NCI-H1092 treated with DMSO at 0.1 percent for 48 hours (cell line): ENCODE data around the gene RAB34.
A peak's percentile ranks its signal among the peaks of the same experiment; 100 is the strongest.

Source experiments
- DNase-seq: peaks from one replicate; lab custom pipeline; 2025; lab: John Stamatoyannopoulos, UW

Gene RAB34

DNA sequence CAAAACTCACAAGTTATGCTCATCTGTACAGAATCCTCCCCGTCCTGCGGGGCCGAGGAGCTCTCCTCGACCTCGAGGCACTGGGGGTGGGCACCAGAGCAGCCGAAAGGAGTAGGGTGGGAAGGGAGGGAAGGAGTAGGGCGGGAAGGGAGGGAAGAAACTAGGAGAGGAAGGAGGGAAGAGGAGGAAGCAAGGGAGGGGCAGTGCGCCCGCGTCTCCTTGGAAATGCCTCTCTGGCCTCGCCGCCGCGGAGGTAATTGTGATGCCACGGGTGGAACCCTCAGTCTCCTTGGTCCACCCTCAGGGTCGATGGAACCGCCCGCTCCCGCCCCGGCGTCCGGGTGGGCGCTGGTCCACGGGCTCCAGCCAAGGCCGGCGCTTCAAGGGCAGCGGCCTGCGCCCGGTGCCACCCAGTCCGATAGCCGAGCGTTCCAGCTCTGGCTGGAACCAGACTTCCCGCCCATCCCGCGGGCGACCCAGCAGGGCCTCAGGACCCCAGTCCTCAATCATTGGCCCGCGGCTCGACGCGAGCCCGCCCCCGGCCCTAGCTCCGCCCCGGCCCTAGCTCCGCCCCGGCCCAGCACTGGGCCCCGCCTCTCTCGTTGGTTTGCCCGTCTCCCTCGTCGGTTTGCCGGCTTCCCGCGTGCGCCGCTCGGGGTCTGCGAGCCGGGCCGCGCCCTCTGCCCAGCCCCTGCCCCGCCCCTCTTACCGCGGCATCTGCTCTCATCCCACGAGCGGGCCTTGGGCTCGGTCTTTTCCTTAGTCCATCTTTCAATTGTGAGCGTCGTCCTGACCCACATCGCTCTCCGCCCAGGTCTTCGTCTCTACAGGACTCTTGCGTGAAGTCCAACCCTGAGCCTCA is 6.6 kb downstream of the RAB34 start:
- DNase-seq = peak; percentile 89

DNA sequence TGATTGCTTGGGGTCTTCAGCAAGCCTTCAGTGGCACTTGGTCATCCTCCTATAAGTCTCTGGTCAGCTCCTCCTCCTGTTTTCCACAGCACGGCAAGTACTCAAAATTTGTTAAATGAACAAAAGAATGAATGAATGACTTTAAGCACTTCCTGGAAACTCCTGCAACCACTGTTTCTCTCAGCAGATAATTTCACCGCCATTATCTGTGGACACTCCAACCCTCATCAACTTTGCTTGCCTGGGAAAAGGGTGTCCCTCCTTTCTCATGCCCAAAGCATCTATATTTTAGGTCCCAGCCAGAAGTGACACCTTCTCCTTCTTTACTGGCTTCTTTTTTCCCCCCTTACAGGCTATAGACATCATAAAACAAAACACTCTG is 10.3 kb downstream of the RAB34 start:
- DNase-seq = no peak

DNA sequence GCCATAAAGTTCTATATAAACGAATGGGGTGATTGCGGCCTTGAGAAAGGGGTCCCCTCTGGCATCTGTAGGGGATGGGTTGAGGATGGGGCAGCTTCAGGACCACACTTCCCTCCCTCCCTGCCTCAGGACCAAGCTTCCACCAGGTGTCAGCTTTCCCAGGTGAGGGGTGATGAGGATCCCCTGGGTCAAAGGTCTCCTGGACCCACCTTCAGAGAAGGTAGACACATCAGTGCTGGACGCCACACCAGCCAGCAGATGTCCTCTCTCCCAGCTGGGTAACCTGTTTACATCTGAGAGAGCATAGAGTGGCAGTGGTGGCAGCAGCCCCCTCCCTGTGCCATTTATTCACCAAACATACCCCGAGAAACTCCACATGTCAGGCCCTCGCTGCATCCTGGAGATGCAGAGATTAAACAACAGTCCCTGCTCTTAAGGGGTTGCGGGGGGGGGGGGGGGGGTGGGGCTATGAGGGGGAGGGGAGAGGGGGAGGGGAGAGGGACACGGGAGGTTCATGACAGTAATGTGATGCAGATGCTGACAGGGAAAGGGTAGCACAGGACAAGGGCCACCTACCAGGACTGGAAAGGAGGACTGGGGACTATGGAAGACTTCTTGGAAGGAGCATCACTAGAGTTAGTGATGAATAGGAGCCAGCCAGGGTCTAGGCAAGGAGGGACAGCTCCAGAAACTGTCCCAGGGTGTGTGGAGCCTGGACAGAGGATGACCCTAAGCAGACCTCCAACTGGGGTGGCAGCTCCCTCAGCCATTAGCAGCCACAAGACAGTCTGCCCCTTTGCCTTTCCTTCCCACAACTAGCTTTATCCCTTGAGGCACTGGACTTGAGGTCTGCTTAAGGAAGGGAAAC is 11.0 kb downstream of the RAB34 start:
- no peak for DNase-seq

DNA sequence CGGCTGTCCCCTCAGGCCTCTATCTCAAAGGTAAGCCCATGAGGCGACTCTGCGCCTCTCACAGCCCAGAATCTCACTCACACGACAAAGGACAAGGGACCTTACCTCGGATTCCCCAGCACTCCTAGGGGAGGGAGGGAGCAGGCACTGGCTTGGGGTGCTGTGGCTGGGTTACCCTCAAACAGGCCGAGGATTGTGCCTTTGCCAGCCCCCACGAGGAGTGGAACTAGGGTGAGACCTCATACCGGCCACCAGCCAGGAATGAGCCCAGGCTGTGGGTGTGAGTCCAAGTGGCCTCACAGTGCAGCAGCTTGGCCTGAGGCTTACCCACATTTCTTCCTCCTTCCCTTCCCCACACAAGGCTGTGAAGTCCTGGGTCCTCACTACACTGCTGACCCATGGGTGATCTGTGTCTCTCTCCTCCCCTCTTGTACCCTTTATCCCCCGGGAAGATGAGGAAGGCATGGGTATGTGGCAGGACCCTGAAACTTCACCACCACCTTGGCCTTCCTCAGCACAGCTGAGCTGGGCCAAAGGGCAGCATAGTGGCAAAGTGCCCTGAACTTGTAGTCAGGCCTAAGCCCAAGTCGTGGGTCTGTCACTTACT is 11.8 kb downstream of the RAB34 start:
- no peak for DNase-seq

- no peak for DNase-seq
Measured at GRCh38 chr17:28705074-28705659, 12.5 kb downstream of the RAB34 start.

- DNase-seq = no peak
Measured at GRCh38 chr17:28704219-28704858, 13.3 kb downstream of the RAB34 start.

DNA sequence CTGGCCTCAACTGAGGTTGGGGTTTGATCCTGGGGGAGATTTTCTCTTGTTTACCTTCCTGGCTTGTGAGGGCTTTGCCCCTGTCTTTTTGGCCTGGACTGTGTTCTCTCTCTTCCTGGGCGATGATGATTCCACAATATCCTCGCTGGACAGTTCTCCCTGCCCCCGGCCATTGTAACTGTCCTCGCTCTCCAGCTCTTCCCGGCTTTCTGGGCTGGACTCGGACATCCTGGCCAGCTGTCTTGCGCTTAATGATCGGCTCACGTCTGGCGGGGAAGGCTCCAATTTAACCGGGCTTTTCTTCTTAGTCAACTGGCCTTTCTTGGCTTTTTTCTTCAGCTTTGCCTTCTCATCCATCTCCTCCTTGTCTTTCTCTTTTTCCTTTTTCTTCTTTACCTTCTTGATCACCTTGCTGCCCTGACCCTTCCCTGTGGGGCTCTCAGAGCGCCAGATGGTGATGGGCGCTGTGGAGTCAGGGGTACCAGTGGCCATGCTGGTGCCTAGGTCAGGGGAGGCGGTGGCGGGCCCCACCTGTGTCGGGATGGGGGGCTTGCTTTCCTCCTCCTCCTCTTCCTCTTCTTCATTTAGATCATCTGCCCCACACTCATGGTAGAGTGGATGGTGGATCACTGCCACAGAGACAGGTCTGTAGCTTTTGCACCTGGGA is 14.0 kb downstream of the RAB34 start:
- DNase-seq = no peak

DNA sequence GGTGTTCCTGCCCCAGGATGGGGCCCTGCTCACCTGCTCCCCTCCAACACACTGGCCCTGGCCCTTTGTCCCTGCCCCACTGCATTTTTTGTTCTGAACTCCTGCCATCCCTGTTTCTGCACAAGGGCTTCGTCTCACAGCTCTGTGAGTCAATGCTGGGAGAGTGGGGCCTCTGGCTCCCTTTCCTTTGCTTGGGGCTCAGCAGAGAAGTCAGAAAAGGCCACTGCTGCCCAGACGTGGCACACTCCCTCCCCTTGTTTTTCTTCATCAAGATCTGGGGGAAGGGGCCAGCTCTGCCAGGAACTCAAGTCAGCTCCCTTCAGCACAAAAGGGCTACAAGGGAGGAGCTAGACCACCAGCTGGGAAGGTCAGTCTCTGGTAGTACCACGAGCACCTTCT is 14.9 kb downstream of the RAB34 start:
- DNase-seq = no peak

DNA sequence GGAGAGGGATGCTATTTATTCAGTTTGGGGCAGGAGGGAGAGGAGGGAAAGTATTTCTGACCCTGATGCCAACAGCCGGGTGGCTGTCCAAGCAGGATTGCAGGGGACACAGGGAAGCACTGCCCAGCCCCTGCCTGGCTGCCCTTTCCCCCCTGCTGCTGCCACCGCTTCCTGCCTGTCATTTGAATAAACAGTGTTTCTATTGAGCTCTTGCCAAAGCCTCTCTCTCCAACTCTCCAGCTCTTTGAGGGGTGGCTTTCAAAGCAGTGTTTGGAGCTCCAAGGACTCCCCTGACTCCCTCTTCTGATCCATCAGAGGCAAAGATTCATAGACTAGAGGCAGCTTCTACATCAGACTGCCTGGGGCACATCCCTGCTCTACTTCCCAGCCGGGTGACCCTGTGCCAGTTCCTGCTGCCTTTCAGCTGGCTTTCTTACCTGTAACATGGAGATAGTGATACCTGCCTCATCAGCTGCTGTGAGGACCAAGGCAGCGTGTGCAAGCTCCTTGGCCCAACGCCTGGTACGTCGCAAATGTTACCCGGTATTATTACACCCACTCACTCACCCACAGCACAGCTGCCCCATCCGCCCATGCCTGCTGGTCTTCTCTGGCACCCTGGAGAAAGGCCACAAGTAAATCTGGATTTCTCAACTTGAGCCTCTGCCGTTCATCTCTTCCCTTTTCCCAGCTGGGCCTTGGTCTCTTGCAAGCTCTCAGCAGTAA is 15.5 kb downstream of the RAB34 start:
- peak; percentile 91 for DNase-seq

DNA sequence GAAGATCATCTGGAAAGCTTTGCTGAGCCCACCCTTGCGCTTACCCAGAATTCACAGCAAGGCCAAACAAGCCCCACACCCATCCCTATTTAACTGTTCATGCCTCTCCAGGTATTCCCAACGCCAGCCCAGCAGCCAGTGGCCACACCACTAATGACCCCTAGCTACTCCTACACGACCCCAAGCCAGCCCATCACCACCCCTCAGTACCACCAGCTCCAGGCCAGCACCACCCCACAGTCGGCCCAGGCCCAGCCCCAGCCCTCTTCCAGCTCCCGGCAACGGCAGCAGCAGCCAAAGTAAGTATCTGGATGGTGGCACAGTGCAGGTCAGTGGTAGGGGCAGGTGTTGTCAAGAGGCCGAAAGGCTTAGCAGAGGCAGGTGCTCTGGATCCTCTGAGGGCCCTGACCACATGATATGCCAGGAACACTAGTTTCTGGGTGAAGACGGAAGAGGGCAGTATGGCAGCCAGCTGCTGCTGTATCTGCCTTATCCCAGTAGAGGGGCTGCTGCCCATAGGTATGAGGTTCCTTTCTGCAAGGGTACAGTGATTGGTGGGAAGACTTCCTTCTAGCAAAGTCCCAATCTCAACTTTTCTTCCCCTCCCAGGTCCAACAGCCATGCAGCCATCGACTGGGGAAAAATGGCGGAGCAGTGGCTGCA is 16.7 kb downstream of the RAB34 start:
- DNase-seq = peak; percentile 44

GRCh38 chr17:28700278-28700677 is 17.4 kb downstream of the RAB34 start:
- no peak for DNase-seq

GRCh38 chr17:28698253-28698941 is 19.3 kb downstream of the RAB34 start:
- DNase-seq = no peak

- no peak for DNase-seq
Measured at GRCh38 chr17:28693869-28694268, 23.8 kb downstream of the RAB34 start.

- DNase-seq = no peak
Measured at GRCh38 chr17:28689011-28689410, 28.7 kb downstream of the RAB34 start.

- DNase-seq = no peak
Measured at GRCh38 chr17:28688481-28688880, 29.2 kb downstream of the RAB34 start.

- no peak for DNase-seq
Measured at GRCh38 chr17:28686296-28686695, 31.4 kb downstream of the RAB34 start.

- no peak for DNase-seq
Measured at GRCh38 chr17:28685366-28685765, 32.3 kb downstream of the RAB34 start.

DNA sequence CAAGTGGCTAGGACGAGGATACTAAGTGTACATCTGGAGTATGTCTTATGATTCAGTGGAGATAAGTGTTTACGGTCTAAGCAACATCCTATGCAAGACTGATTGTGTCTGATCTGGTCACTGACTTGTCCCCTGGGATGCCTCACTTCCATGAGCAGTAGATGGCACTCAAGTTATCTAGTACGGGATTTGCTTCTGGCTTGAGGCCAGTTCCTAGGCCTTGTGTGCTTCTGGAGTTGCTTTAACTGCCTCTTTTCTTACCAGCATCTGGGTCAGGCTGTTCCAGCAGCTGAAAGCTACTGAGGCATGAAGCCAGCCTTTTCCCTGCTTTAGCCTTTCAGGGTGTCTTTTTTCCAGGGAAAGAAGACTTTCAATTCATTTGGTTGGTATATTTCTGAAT is 32.7 kb downstream of the RAB34 start:
- no peak for DNase-seq

- no peak for DNase-seq
Measured at GRCh38 chr17:28682655-28683054, 35.0 kb downstream of the RAB34 start.
